K562 (cell line): ENCODE measurements around the gene ALOX12. TPM values are rescaled to one million over a fixed set of nuclear protein-coding genes. Genes with fewer than 3 reads are reported as not detected.

Experiments
- ERF ChIP-seq: fragments of 450-650 bp; formaldehyde crosslinking; IDR thresholded peaks from 2 replicates; pipeline ENCODE4 v1.4.0; 2020; ENCODE audit warnings: mild to moderate bottlenecking, mixed read lengths
- EZH2 ChIP-seq: IDR thresholded peaks from 2 replicates; pipeline ENCODE4 v1.6.1; 2012; ENCODE audit warnings: low read depth, mild to moderate bottlenecking, inconsistent platforms, low read length, borderline replicate concordance
- HDAC8 ChIP-seq: fragments of 450-650 bp; IDR thresholded peaks from 2 replicates; pipeline ENCODE4 v1.6.1; 2016; ENCODE audit warnings: mild to moderate bottlenecking, missing genetic modification characterization, moderate library complexity, missing compliant biosample characterization
- HNRNPK ChIP-seq: fragments of 200-400 bp; formaldehyde crosslinking; IDR thresholded peaks from one replicate; pipeline ENCODE4 v1.6.1; 2018; ENCODE audit warnings: mild to moderate bottlenecking, low read depth, low read length; ENCODE audit not compliant: poor library complexity, severe bottlenecking
- ILF3 ChIP-seq: fragments of 450-650 bp; IDR thresholded peaks from 2 replicates; pipeline ENCODE4 v1.6.1; 2018; ENCODE audit warnings: antibody characterized with exemption, mild to moderate bottlenecking, moderate library complexity, borderline replicate concordance
- KAT8 ChIP-seq: fragments of 450-650 bp; IDR thresholded peaks from 2 replicates; pipeline ENCODE4 v1.6.1; 2016; ENCODE audit warnings: low read depth, mild to moderate bottlenecking
- MAZ ChIP-seq, 2 experiments: fragments of 450-650 bp in 1 of 2; sonication (generic) in 1 of 2; formaldehyde crosslinking; IDR thresholded peaks in 1 of 2; conservative IDR thresholded peaks in 1 of 2; 2 replicates each; pipeline versions ENCODE4 v1.4.0 to v1.5.0; 2020; ENCODE audit warnings: mild to moderate bottlenecking in 1 of 2, missing genetic modification reagents in 1 of 2
- MCM7 ChIP-seq, 2 experiments: fragments of 450-650 bp; IDR thresholded peaks; 2 replicates each; pipeline ENCODE4 v1.6.1; 2016 to 2018
- MYC ChIP-seq, 2 experiments: fragments of 250-450 bp in 1 of 2; sonication (Bioruptor Pico) in 1 of 2; IDR thresholded peaks; 2 replicates each; pipeline versions ENCODE4 v1.5.1 to v1.6.1; 2012 to 2021; ENCODE audit warnings: low read depth in 2 of 2, borderline replicate concordance in 1 of 2, improper control_type of control experiment in 1 of 2, low read length in 1 of 2, mild to moderate bottlenecking in 1 of 2, moderate library complexity in 1 of 2
- POU5F1 ChIP-seq: fragments of 150-350 bp; IDR thresholded peaks from 2 replicates; pipeline ENCODE4 v1.6.1; 2014; ENCODE audit warnings: borderline replicate concordance, low read length, low read depth, mild to moderate bottlenecking; ENCODE audit not compliant: partially characterized antibody
- SIRT6 ChIP-seq: IDR thresholded peaks from one replicate; pipeline ENCODE4 v1.6.1; 2012; ENCODE audit warnings: low read depth, mild to moderate bottlenecking, control low read depth, inconsistent platforms, low read length, moderate library complexity
- TCFL5 ChIP-seq: fragments of 250-450 bp; sonication (Bioruptor Pico); conservative IDR thresholded peaks from 2 replicates; pipeline ENCODE4 v1.6.1; 2021; ENCODE audit warnings: mild to moderate bottlenecking, moderate library complexity, matching md5 sums
- ZNF143 ChIP-seq: sonication (generic); formaldehyde crosslinking; IDR thresholded peaks from 2 replicates; pipeline ENCODE4 v1.9.0; 2022; ENCODE audit warnings: mild to moderate bottlenecking, missing genetic modification reagents
- ZSCAN29 ChIP-seq: fragments of 450-650 bp; IDR thresholded peaks from 2 replicates; pipeline ENCODE4 v1.6.1; 2017
- polyA plus RNA-seq, 8 experiments: library from polyadenylated mRNA; depleted of rRNA in 4 of 8; stranded (reverse) in 5 of 8; unstranded in 3 of 8; fragments of >200 nt; fragmentation: Nextera tagmentation in 2 of 8; fragmentation: Illumina TruSeq in 1 of 8; extraction: Ambion mirVana in 2 of 8; extraction: Trizol in 1 of 8; gene quantifications; 2 replicates each; pipeline versions ENCODE4 v1.2.1 to v1.2.3, GENCODE V29; 2011 to 2014; ENCODE audit warnings: inconsistent platforms in 1 of 8, missing spikeins in 1 of 8
- total RNA-seq, 7 experiments: library from RNA; depleted of rRNA in 6 of 7; stranded (reverse); fragments of >200 nt in 6 of 7; fragmentation: Illumina TruSeq in 2 of 7; extraction: Trizol in 2 of 7; gene quantifications; 2 replicates each; pipeline versions ENCODE4 v1.2.1 to v1.2.3, GENCODE V29; 2011 to 2021; ENCODE audit warnings: low replicate concordance in 1 of 7
- TF ChIP-seq, protein P1 (sequence below): fragments of 450-650 bp; IDR thresholded peaks from 2 replicates; pipeline ENCODE4 v1.7.1; 2018; ENCODE audit warnings: mild to moderate bottlenecking, low read depth; ENCODE audit not compliant: partially characterized antibody
- TF ChIP-seq, protein P2 (sequence below), 2 experiments: fragments of 250-450 bp in 1 of 2; fragments of 450-650 bp in 1 of 2; sonication (Bioruptor Pico) in 1 of 2; IDR thresholded peaks; 2 replicates each; pipeline versions ENCODE4 v1.6.1 to v1.8.0; 2016 to 2021; ENCODE audit warnings: mild to moderate bottlenecking in 2 of 2, moderate library complexity in 2 of 2, missing compliant biosample characterization in 1 of 2, missing genetic modification characterization in 1 of 2
- TF ChIP-seq, protein P3 (sequence below), 2 experiments: fragments of 450-650 bp; conservative IDR thresholded peaks; 2 replicates each; pipeline ENCODE4 v1.6.1; 2017; ENCODE audit warnings: mild to moderate bottlenecking in 2 of 2, moderate library complexity in 2 of 2
- TF ChIP-seq, protein P4 (sequence below), 3 experiments: fragments of 200-800 bp in 1 of 3; fragments of 250-450 bp in 1 of 3; fragments of 450-650 bp in 1 of 3; sonication (Bioruptor Pico) in 1 of 3; sonication (Bioruptor generic) in 1 of 3; formaldehyde crosslinking in 1 of 3; IDR thresholded peaks; 2 replicates each; pipeline versions ENCODE4 v1.6.1 to v1.8.0; 2016 to 2022; ENCODE audit warnings: mild to moderate bottlenecking in 2 of 3, missing genetic modification characterization in 2 of 3, missing compliant biosample characterization in 1 of 3, moderate library complexity in 1 of 3

ALOX12 gene
- total and polyA plus RNA-seq, 9 of the 15 experiments (the other 6 are each of a cell fraction or from before 2014, with no cell fraction given), result 0.09 to 1.1 (median 0.47) TPM; not detected in 1

DNA sequence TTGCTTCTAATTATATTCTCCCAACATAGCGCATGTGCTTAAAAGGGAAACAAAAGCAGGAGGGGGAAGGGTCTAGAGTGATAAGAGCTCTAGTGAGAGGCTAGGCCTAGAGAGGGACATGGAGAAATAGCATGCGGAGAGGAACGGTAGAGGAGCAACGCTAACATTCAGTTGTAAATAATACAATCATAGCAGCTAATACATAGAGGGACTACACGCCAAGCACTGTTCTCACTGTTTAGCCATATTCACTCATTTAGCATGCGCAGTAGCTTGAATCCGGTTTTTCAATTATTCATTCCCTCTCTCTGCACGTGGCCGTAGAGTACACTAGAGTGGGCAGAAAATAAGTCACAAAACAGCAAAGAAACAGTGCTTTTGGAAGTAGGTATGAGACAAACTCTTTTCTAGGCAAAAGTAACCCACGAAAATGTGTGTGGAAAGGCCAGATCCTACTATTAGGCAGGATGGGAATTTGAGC is 1.7 kb upstream of the ALOX12 start (continued):
- TF ChIP-seq, protein P1, sequence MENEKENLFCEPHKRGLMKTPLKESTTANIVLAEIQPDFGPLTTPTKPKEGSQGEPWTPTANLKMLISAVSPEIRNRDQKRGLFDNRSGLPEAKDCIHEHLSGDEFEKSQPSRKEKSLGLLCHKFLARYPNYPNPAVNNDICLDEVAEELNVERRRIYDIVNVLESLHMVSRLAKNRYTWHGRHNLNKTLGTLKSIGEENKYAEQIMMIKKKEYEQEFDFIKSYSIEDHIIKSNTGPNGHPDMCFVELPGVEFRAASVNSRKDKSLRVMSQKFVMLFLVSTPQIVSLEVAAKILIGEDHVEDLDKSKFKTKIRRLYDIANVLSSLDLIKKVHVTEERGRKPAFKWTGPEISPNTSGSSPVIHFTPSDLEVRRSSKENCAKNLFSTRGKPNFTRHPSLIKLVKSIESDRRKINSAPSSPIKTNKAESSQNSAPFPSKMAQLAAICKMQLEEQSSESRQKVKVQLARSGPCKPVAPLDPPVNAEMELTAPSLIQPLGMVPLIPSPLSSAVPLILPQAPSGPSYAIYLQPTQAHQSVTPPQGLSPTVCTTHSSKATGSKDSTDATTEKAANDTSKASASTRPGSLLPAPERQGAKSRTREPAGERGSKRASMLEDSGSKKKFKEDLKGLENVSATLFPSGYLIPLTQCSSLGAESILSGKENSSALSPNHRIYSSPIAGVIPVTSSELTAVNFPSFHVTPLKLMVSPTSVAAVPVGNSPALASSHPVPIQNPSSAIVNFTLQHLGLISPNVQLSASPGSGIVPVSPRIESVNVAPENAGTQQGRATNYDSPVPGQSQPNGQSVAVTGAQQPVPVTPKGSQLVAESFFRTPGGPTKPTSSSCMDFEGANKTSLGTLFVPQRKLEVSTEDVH, result no peak
- TF ChIP-seq ERF (CRISPR knock-in tag), result no peak
- no peak for TF ChIP-seq ILF3
- no peak for TF ChIP-seq EZH2
- peak; percentile 63; the same call in 1 of the 2 replicates for TF ChIP-seq ZSCAN29
- no peak for TF ChIP-seq HNRNPK
- TF ChIP-seq, protein P2, sequence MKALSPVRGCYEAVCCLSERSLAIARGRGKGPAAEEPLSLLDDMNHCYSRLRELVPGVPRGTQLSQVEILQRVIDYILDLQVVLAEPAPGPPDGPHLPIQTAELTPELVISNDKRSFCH (CRISPR knock-in tag; IDR thresholded peaks at IDR 0.05), result no peak
- TF ChIP-seq, protein P2 (tag; IDR thresholded peaks at IDR 0.05), result peak; percentile 71; the same call in 1 of the 2 replicates
- TF ChIP-seq ZNF143, result no peak
- TF ChIP-seq MCM7 (IDR thresholded peaks at IDR 0.05), result no peak
- TF ChIP-seq TCFL5 (CRISPR knock-in tag), result no peak
- no peak for TF ChIP-seq SIRT6
- no peak; a peak in 1 of 4 replicates for TF ChIP-seq MAZ (CRISPR knock-in tag; conservative IDR thresholded peaks at IDR 0.05 in 1 of 2, IDR thresholded peaks at IDR 0.05 in 1 of 2)
- TF ChIP-seq POU5F1, result no peak
- no peak for TF ChIP-seq KAT8
- peak; percentile 31 for TF ChIP-seq MYC (IDR thresholded peaks at IDR 0.05; ENCODE audit: low read depth, low read length)
- no peak for TF ChIP-seq MYC (CRISPR knock-in tag; IDR thresholded peaks at IDR 0.05; ENCODE audit: borderline replicate concordance, low read depth)
- TF ChIP-seq, protein P3, sequence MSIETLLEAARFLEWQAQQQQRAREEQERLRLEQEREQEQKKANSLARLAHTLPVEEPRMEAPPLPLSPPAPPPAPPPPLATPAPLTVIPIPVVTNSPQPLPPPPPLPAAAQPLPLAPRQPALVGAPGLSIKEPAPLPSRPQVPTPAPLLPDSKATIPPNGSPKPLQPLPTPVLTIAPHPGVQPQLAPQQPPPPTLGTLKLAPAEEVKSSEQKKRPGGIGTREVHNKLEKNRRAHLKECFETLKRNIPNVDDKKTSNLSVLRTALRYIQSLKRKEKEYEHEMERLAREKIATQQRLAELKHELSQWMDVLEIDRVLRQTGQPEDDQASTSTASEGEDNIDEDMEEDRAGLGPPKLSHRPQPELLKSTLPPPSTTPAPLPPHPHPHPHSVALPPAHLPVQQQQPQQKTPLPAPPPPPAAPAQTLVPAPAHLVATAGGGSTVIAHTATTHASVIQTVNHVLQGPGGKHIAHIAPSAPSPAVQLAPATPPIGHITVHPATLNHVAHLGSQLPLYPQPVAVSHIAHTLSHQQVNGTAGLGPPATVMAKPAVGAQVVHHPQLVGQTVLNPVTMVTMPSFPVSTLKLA (conservative IDR thresholded peaks at IDR 0.05), result peak; percentile 42 to 56; a peak in 3 of 4 replicates
- TF ChIP-seq, protein P4, sequence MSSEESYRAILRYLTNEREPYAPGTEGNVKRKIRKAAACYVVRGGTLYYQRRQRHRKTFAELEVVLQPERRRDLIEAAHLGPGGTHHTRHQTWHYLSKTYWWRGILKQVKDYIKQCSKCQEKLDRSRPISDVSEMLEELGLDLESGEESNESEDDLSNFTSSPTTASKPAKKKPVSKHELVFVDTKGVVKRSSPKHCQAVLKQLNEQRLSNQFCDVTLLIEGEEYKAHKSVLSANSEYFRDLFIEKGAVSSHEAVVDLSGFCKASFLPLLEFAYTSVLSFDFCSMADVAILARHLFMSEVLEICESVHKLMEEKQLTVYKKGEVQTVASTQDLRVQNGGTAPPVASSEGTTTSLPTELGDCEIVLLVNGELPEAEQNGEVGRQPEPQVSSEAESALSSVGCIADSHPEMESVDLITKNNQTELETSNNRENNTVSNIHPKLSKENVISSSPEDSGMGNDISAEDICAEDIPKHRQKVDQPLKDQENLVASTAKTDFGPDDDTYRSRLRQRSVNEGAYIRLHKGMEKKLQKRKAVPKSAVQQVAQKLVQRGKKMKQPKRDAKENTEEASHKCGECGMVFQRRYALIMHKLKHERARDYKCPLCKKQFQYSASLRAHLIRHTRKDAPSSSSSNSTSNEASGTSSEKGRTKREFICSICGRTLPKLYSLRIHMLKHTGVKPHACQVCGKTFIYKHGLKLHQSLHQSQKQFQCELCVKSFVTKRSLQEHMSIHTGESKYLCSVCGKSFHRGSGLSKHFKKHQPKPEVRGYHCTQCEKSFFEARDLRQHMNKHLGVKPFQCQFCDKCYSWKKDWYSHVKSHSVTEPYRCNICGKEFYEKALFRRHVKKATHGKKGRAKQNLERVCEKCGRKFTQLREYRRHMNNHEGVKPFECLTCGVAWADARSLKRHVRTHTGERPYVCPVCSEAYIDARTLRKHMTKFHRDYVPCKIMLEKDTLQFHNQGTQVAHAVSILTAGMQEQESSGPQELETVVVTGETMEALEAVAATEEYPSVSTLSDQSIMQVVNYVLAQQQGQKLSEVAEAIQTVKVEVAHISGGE (CRISPR knock-in tag; IDR thresholded peaks at IDR 0.05), result 0 out of 6 replicates have a peak, but pooled peaks of 1 of the 3 experiments have one; percentile 10
- TF ChIP-seq HDAC8 (tag), result no peak
